GM19397 (cell line): Measurements from ENCODE around the gene KIF4A.
"Not testable (repeated sequence)": the region's sequence is repeated elsewhere in the genome, so short reads cannot be mapped to it uniquely, and the experiment has no call there.

ENCODE experiments used
- ATAC-seq: cut with Tn5 transposase; IDR thresholded peaks from one replicate; pipeline ENCODE4 v1.9.1; 2021; ENCODE audit warnings: mild to moderate bottlenecking, moderate library complexity; ENCODE audit not compliant: unreplicated experiment

The KIF4A gene

GRCh38 chrX:70289793-70290770, at the start of gene KIF4A, which contains the start of gene PDZD11:
Gene KIF4A, plus strand, starts transcription at chrX:70290104. Its CDS starts 355 bp downstream, at chrX:70290459.
Gene PDZD11, minus strand, starts transcription at chrX:70289927. Its CDS starts 586 bp downstream, at chrX:70289341.
- peak; percentile 97 for ATAC-seq

- no peak for ATAC-seq
Measured at GRCh38 chrX:70240751-70241150, 49.2 kb upstream of the KIF4A start.

GRCh38 chrX:70241501-70241900, 48.4 kb upstream of the KIF4A start:
- no peak for ATAC-seq

- not testable (repeated sequence) for ATAC-seq
Measured at GRCh38 chrX:70243601-70244000, 46.3 kb upstream of the KIF4A start.

- ATAC-seq: no peak
Measured at GRCh38 chrX:70244881-70245280, 45.0 kb upstream of the KIF4A start.

- no peak for ATAC-seq
Measured at GRCh38 chrX:70247252-70247651, 42.7 kb upstream of the KIF4A start.

GRCh38 chrX:70252491-70252890, 37.4 kb upstream of the KIF4A start:
- ATAC-seq: no peak

GRCh38 chrX:70253377-70254062, 36.4 kb upstream of the KIF4A start:
- ATAC-seq: no peak

- ATAC-seq: no peak
Measured at GRCh38 chrX:70254063-70254400, 35.9 kb upstream of the KIF4A start.

GRCh38 chrX:70254909-70255308, 35.0 kb upstream of the KIF4A start:
- ATAC-seq: no peak

- no peak for ATAC-seq
Measured at GRCh38 chrX:70255452-70255851, 34.5 kb upstream of the KIF4A start.

- no peak for ATAC-seq
Measured at GRCh38 chrX:70257423-70258288, 32.2 kb upstream of the KIF4A start.

GRCh38 chrX:70260104-70260503, 29.8 kb upstream of the KIF4A start, which contains the start of gene P2RY4:
Gene P2RY4, minus strand, starts transcription at chrX:70260204. Its CDS starts 580 bp downstream, at chrX:70259624.
- ATAC-seq: no peak

GRCh38 chrX:70262952-70263567, 26.8 kb upstream of the KIF4A start:
- ATAC-seq: peak; percentile 72

- ATAC-seq: no peak
Measured at GRCh38 chrX:70264784-70265183, 25.1 kb upstream of the KIF4A start.

- ATAC-seq: no peak
Measured at GRCh38 chrX:70268034-70268433, 21.9 kb upstream of the KIF4A start, which contains the start of gene ARR3. Gene ARR3, plus strand, starts transcription at chrX:70268334. Its CDS starts 1,052 bp downstream, at chrX:70269386.

- ATAC-seq: not testable (repeated sequence)
Measured at GRCh38 chrX:70274029-70274428, 15.9 kb upstream of the KIF4A start.

GRCh38 chrX:70279081-70279480, 10.8 kb upstream of the KIF4A start:
- no peak for ATAC-seq

- ATAC-seq: no peak
Measured at GRCh38 chrX:70280573-70280972, 9.3 kb upstream of the KIF4A start.

- ATAC-seq: no peak
Measured at GRCh38 chrX:70281951-70282350, 8.0 kb upstream of the KIF4A start, which contains the start of gene RAB41. Gene RAB41, plus strand, starts transcription at chrX:70282172. Its CDS starts 46 bp downstream, at chrX:70282218.
